ENCODE data around the gene GFPT1. TPM values are rescaled to one million over a fixed set of nuclear protein-coding genes. Genes with fewer than 3 reads are reported as not detected.

GFPT1 gene
- total and polyA plus RNA-seq, 2 experiments from 2014 or later = 60.8 to 62.0 TPM

GRCh38 chr2:69305712-69306392 is 81.2 kb downstream of the GFPT1 start:
- Histone ChIP-seq H3K4me3 (peak overlapping the region; percentile 91), H4K20me1 (replicated peaks; ENCODE audit: insufficient read depth) (no peaks in the 10 kb centered on the region), H3F3A (replicated peaks; ENCODE audit: low read depth) (0 out of 2 replicates have a peak, but pooled peaks cover 2% of the 10 kb centered on the region), H3K27ac (ENCODE audit: low read depth) (no peak overlapping the region), H3K79me2 (replicated peaks; ENCODE audit: insufficient read depth) (no peaks in the 10 kb centered on the region), H3K9me2 (ENCODE audit: insufficient read depth) (no peaks in the 10 kb centered on the region; the same call in 1 of the 2 replicates), H3K4me2 (peak overlapping the region; percentile 98), H3K36me3 (ENCODE audit: insufficient read depth) (no peaks in the 10 kb centered on the region), H3K4me1 (ENCODE audit: insufficient read depth) (peaks cover 6% of the 10 kb centered on the region; the same call in 1 of the 2 replicates), H2AFZ (peak overlapping the region; percentile 100), H3K27me3 (ENCODE audit: insufficient read depth) (peaks cover 28% of the 10 kb centered on the region)
- DNase-seq (ENCODE audit: low spot score) (peak; percentile 29), ATAC-seq (no peak; the same call in 2 of the 3 replicates)
- H3K4me3 Mint-ChIP-seq = peak overlapping the region; percentile 78
- H3K27ac Mint-ChIP-seq = no peak overlapping the region
- peaks cover 21% of the 10 kb centered on the region for H3K27me3 Mint-ChIP-seq (ENCODE audit: insufficient read depth, low read depth, poor library complexity)
- TF ChIP-seq CREB1 (CRISPR knock-in tag; IDR thresholded peaks at IDR 0.05; ENCODE audit: low read depth) (no peak), POLR2AphosphoS5 (IDR thresholded peaks at IDR 0.05; ENCODE audit: low read depth) (no peak)
- peaks cover 3% of the 10 kb centered on the region; the same call in 2 of the 3 replicates for H3K9me3 Mint-ChIP-seq
- no peaks in the 10 kb centered on the region; the same call in 2 of the 3 replicates for H3K36me3 Mint-ChIP-seq (ENCODE audit: low read depth)
- peaks cover 17% of the 10 kb centered on the region for H3K4me1 Mint-ChIP-seq

GRCh38 chr2:69305166-69305565 is 81.9 kb downstream of the GFPT1 start:
- no peak overlapping the region for H3K27ac Mint-ChIP-seq
- peaks cover 14% of the 10 kb centered on the region for H3K4me1 Mint-ChIP-seq
- Histone ChIP-seq H4K20me1 (replicated peaks; ENCODE audit: insufficient read depth) (no peaks in the 10 kb centered on the region), H3K27me3 (ENCODE audit: insufficient read depth) (peaks cover 28% of the 10 kb centered on the region), H3K4me2 (no peak overlapping the region), H3K4me3 (no peak overlapping the region), H3K4me1 (ENCODE audit: insufficient read depth) (peaks cover 6% of the 10 kb centered on the region; the same call in 1 of the 2 replicates), H3F3A (replicated peaks; ENCODE audit: low read depth) (0 out of 2 replicates have a peak, but pooled peaks cover 2% of the 10 kb centered on the region), H3K27ac (ENCODE audit: low read depth) (no peak overlapping the region), H3K36me3 (ENCODE audit: insufficient read depth) (no peaks in the 10 kb centered on the region), H2AFZ (no peak overlapping the region), H3K9me2 (ENCODE audit: insufficient read depth) (no peaks in the 10 kb centered on the region; the same call in 1 of the 2 replicates), H3K79me2 (replicated peaks; ENCODE audit: insufficient read depth) (no peaks in the 10 kb centered on the region)
- DNase-seq (ENCODE audit: low spot score) (no peak), ATAC-seq (no peak)
- no peaks in the 10 kb centered on the region; the same call in 2 of the 3 replicates for H3K36me3 Mint-ChIP-seq (ENCODE audit: low read depth)
- H3K4me3 Mint-ChIP-seq = no peak overlapping the region
- peaks cover 3% of the 10 kb centered on the region; the same call in 2 of the 3 replicates for H3K9me3 Mint-ChIP-seq
- H3K27me3 Mint-ChIP-seq (ENCODE audit: insufficient read depth, low read depth, poor library complexity) = peaks cover 21% of the 10 kb centered on the region
- no peak for TF ChIP-seq ZNF331 (CRISPR knock-in tag; IDR thresholded peaks at IDR 0.05; ENCODE audit: low read depth)
- no peak for TF ChIP-seq CREB1 (CRISPR knock-in tag; IDR thresholded peaks at IDR 0.05; ENCODE audit: low read depth)
- no peak for TF ChIP-seq ETS1 (IDR thresholded peaks at IDR 0.05)
- TF ChIP-seq REST (IDR thresholded peaks at IDR 0.05; ENCODE audit: unreplicated experiment) = no peak
- no peak for TF ChIP-seq STAT1 (IDR thresholded peaks at IDR 0.05; ENCODE audit: unreplicated experiment)
- TF ChIP-seq POLR2AphosphoS5 (IDR thresholded peaks at IDR 0.05; ENCODE audit: low read depth) = no peak
- TF ChIP-seq CTCF (conservative IDR thresholded peaks at IDR 0.05; ENCODE audit: low read depth in 2 of 2) = no peak

Data from GM23338 (cell line).